ENCODE measurements around the gene GPC2. TPM values are rescaled to one million over a fixed set of nuclear protein-coding genes. Genes with fewer than 3 reads are reported as not detected.

The GPC2 gene
- total RNA-seq, 1 experiment from 2014 or later: 17.9 TPM

DNA sequence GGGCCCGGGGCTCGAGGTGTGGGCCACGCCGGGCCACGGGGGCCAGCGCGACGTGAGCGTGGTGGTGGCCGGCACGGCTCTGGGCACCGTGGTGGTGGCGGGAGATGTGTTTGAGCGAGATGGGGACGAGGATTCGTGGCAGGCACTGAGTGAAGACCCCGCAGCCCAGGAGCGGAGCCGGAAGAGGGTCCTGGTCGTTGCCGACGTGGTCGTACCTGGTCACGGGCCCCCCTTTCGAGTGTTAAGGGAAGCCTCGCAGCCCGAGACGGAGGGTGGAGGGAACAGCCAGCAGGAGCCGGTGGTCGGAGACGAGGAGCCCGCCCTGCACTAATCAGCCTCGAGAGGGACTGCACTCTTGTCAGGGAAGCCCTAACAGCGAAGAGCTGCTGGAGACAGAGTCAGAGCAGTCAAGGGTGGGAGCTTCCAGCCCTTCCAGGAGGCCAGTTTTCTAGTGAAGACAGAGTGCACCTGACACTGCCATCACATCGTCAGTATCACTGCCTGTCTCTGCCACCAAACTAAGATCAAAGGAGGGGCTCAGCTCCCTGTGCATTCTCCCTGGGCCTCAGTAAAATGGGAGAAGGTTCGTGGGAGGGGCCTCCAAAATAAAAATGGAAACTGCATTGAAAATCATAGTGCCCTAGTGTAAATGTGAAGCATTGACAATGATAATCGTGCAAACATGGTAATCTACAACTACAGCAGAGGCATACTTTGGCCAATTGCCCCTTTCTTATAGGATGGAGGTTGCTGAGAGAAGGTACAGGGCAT is 49.1 kb downstream of the GPC2 start:
- H3K9ac ChIP-seq (ENCODE audit: low read length): peak overlapping the region; percentile 98
- H3K27ac ChIP-seq (ENCODE audit: low read depth, low read length): peak overlapping the region; percentile 98; the same call in 1 of the 2 replicates
- peaks cover 9% of the 10 kb centered on the region; the same call in 1 of the 2 replicates for H3K79me2 ChIP-seq (ENCODE audit: insufficient read depth, low read length)
- no peak overlapping the region for H2AFZ ChIP-seq (ENCODE audit: low read depth, low read length, poor library complexity, severe bottlenecking)
- ATAC-seq (no peak), DNase-seq (ENCODE audit: low read depth, low spot score) (no peak)
- ChIA-PET POLR2A (interaction anchor here (0.9 to 1.4 kb wide), 3 partner anchors 21 to 208 kb away, joined by 3 to 4 read pairs (median 3); partner anchors contain the start of genes LAMTOR4 and TRIM4), CTCF (no interaction called here), RAD21 (ENCODE audit: low non-redundant PET in 1 of 2, low total read pairs in 2 of 2, uncharacterized antibody in 2 of 2, unreplicated experiment in 2 of 2) (no interaction called here)
- peak overlapping the region; percentile 84 for H3K4me2 ChIP-seq (ENCODE audit: low read length)
- no peaks in the 10 kb centered on the region for H4K20me1 ChIP-seq (ENCODE audit: insufficient read depth)
- H3K4me3 ChIP-seq (replicated peaks in 1 of 2; ENCODE audit: low read depth in 1 of 2, low read length in 2 of 2): peak overlapping the region; percentile 78 to 87
- BruUV-seq (replicated peaks): no TSS peak
- no peaks in the 10 kb centered on the region for H3K9me2 ChIP-seq (ENCODE audit: insufficient read depth)
- H3K4me1 ChIP-seq (ENCODE audit: control insufficient read depth in 1 of 2, insufficient read depth in 2 of 2, low read length in 2 of 2): peaks cover 37 to 54% of the 10 kb centered on the region in 2 experiments
- no peaks in the 10 kb centered on the region for H3K27me3 ChIP-seq (ENCODE audit: insufficient read depth, low read length)
- no peaks in the 10 kb centered on the region for H3K36me3 ChIP-seq (ENCODE audit: control insufficient read depth in 1 of 2, insufficient read depth in 2 of 2, low read length in 2 of 2)
- TF ChIP-seq POLR2A (IDR thresholded peaks at IDR 0.05; ENCODE audit: borderline replicate concordance, extremely low read depth, insufficient read depth, insufficient read length) (no peak), ZFX (IDR thresholded peaks at IDR 0.05) (no peak), RAD21 (IDR thresholded peaks at IDR 0.05; ENCODE audit: low read depth) (no peak), FOSL1 (IDR thresholded peaks at IDR 0.05; ENCODE audit: low read depth) (no peak), EZH2phosphoT487 (IDR thresholded peaks at IDR 0.05; ENCODE audit: borderline replicate concordance) (no peak), CBX3 (IDR thresholded peaks at IDR 0.05; ENCODE audit: low read depth) (no peak), ELF1 (IDR thresholded peaks at IDR 0.05; ENCODE audit: borderline replicate concordance, low read depth) (no peak), JUND (IDR thresholded peaks at IDR 0.05) (no peak), EGR1 (IDR thresholded peaks at IDR 0.05; ENCODE audit: low read depth) (no peak), CEBPB (IDR thresholded peaks at IDR 0.05; ENCODE audit: low read depth) (no peak), SRF (IDR thresholded peaks at IDR 0.05; ENCODE audit: low read depth) (no peak), SP1 (IDR thresholded peaks at IDR 0.05; ENCODE audit: low read depth) (no peak), ZNF274 (IDR thresholded peaks at IDR 0.05; ENCODE audit: low read depth, low read length) (no peak), EZH2 (IDR thresholded peaks at IDR 0.05) (no peak)
- TF ChIP-seq, protein P1, sequence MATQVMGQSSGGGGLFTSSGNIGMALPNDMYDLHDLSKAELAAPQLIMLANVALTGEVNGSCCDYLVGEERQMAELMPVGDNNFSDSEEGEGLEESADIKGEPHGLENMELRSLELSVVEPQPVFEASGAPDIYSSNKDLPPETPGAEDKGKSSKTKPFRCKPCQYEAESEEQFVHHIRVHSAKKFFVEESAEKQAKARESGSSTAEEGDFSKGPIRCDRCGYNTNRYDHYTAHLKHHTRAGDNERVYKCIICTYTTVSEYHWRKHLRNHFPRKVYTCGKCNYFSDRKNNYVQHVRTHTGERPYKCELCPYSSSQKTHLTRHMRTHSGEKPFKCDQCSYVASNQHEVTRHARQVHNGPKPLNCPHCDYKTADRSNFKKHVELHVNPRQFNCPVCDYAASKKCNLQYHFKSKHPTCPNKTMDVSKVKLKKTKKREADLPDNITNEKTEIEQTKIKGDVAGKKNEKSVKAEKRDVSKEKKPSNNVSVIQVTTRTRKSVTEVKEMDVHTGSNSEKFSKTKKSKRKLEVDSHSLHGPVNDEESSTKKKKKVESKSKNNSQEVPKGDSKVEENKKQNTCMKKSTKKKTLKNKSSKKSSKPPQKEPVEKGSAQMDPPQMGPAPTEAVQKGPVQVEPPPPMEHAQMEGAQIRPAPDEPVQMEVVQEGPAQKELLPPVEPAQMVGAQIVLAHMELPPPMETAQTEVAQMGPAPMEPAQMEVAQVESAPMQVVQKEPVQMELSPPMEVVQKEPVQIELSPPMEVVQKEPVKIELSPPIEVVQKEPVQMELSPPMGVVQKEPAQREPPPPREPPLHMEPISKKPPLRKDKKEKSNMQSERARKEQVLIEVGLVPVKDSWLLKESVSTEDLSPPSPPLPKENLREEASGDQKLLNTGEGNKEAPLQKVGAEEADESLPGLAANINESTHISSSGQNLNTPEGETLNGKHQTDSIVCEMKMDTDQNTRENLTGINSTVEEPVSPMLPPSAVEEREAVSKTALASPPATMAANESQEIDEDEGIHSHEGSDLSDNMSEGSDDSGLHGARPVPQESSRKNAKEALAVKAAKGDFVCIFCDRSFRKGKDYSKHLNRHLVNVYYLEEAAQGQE (IDR thresholded peaks at IDR 0.05; ENCODE audit: low read depth): no peak
- TF ChIP-seq, protein P2, sequence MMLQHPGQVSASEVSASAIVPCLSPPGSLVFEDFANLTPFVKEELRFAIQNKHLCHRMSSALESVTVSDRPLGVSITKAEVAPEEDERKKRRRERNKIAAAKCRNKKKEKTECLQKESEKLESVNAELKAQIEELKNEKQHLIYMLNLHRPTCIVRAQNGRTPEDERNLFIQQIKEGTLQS (IDR thresholded peaks at IDR 0.05): no peak
- TF ChIP-seq, protein P3, sequence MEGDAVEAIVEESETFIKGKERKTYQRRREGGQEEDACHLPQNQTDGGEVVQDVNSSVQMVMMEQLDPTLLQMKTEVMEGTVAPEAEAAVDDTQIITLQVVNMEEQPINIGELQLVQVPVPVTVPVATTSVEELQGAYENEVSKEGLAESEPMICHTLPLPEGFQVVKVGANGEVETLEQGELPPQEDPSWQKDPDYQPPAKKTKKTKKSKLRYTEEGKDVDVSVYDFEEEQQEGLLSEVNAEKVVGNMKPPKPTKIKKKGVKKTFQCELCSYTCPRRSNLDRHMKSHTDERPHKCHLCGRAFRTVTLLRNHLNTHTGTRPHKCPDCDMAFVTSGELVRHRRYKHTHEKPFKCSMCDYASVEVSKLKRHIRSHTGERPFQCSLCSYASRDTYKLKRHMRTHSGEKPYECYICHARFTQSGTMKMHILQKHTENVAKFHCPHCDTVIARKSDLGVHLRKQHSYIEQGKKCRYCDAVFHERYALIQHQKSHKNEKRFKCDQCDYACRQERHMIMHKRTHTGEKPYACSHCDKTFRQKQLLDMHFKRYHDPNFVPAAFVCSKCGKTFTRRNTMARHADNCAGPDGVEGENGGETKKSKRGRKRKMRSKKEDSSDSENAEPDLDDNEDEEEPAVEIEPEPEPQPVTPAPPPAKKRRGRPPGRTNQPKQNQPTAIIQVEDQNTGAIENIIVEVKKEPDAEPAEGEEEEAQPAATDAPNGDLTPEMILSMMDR (IDR thresholded peaks at IDR 0.05 in 2 of 3, conservative IDR thresholded peaks at IDR 0.05 in 1 of 3; ENCODE audit: borderline replicate concordance in 1 of 3, insufficient read depth in 1 of 3, low read depth in 2 of 3, low read length in 2 of 3): no peak
- TF ChIP-seq, protein P4, sequence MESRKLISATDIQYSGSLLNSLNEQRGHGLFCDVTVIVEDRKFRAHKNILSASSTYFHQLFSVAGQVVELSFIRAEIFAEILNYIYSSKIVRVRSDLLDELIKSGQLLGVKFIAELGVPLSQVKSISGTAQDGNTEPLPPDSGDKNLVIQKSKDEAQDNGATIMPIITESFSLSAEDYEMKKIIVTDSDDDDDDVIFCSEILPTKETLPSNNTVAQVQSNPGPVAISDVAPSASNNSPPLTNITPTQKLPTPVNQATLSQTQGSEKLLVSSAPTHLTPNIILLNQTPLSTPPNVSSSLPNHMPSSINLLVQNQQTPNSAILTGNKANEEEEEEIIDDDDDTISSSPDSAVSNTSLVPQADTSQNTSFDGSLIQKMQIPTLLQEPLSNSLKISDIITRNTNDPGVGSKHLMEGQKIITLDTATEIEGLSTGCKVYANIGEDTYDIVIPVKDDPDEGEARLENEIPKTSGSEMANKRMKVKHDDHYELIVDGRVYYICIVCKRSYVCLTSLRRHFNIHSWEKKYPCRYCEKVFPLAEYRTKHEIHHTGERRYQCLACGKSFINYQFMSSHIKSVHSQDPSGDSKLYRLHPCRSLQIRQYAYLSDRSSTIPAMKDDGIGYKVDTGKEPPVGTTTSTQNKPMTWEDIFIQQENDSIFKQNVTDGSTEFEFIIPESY (IDR thresholded peaks at IDR 0.05; ENCODE audit: extremely low read depth, insufficient replicate concordance, low read length): no peak
- TF ChIP-seq, protein P5, sequence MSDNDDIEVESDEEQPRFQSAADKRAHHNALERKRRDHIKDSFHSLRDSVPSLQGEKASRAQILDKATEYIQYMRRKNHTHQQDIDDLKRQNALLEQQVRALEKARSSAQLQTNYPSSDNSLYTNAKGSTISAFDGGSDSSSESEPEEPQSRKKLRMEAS (IDR thresholded peaks at IDR 0.05): no peak
- intact Hi-C loops (cut with micrococcal nuclease): no loop called here
- no peaks in the 10 kb centered on the region for H3K9me3 ChIP-seq (ENCODE audit: control insufficient read depth in 1 of 2, insufficient read depth in 1 of 2, low read depth in 1 of 2, low read length in 2 of 2)

Measured in HCT116 (cell line).